HCT116 (cell line): Measurements from ENCODE around the gene POLR3GL. TPM values are rescaled to one million over a fixed set of nuclear protein-coding genes. Genes with fewer than 3 reads are reported as not detected.

Experiments used
- CBX3 ChIP-seq: IDR thresholded peaks from 2 replicates; pipeline ENCODE4 v1.6.1; 2012; ENCODE audit warnings: low read depth
- ELF1 ChIP-seq: IDR thresholded peaks from 2 replicates; pipeline ENCODE4 v1.6.1; 2012; ENCODE audit warnings: low read depth, borderline replicate concordance
- POLR2AphosphoS5 ChIP-seq: IDR thresholded peaks from 2 replicates; pipeline ENCODE4 v1.6.1; 2011; ENCODE audit warnings: mild to moderate bottlenecking, low read depth, low read length, moderate library complexity
- RAD21 ChIP-seq: IDR thresholded peaks from 2 replicates; pipeline ENCODE4 v1.6.1; 2012; ENCODE audit warnings: low read depth, mild to moderate bottlenecking
- SP1 ChIP-seq: IDR thresholded peaks from 2 replicates; pipeline ENCODE4 v1.6.1; 2012; ENCODE audit warnings: low read depth
- SRF ChIP-seq: IDR thresholded peaks from 2 replicates; pipeline ENCODE4 v1.6.1; 2012; ENCODE audit warnings: low read depth
- total RNA-seq: library from RNA; stranded (reverse); gene quantifications from one replicate; pipeline ENCODE4 v1.2.1, GENCODE V29; 2021; ENCODE audit not compliant: unreplicated experiment
- TF ChIP-seq, protein P1 (sequence below), 3 experiments: fragments of 200-600 bp in 1 of 3; sonication (generic) in 1 of 3; IDR thresholded peaks in 2 of 3; conservative IDR thresholded peaks in 1 of 3; 2 replicates each; pipeline ENCODE4 v1.5.1; 2012 to 2017; ENCODE audit warnings: low read depth in 2 of 3, low read length in 2 of 3, antibody characterized with exemption in 1 of 3, borderline replicate concordance in 1 of 3, control low read depth in 1 of 3, mild to moderate bottlenecking in 1 of 3, mixed read lengths in 1 of 3, mixed run types in 1 of 3, moderate library complexity in 1 of 3; ENCODE audit not compliant: insufficient read depth in 1 of 3
- TF ChIP-seq, protein P2 (sequence below): IDR thresholded peaks from 2 replicates; pipeline ENCODE4 v1.6.1; 2012; ENCODE audit warnings: low read depth
- TF ChIP-seq, protein P3 (sequence below): IDR thresholded peaks from 2 replicates; pipeline ENCODE4 v1.6.1; 2012

Gene POLR3GL
- total RNA-seq, 1 experiment from 2014 or later: 17.9 TPM

DNA sequence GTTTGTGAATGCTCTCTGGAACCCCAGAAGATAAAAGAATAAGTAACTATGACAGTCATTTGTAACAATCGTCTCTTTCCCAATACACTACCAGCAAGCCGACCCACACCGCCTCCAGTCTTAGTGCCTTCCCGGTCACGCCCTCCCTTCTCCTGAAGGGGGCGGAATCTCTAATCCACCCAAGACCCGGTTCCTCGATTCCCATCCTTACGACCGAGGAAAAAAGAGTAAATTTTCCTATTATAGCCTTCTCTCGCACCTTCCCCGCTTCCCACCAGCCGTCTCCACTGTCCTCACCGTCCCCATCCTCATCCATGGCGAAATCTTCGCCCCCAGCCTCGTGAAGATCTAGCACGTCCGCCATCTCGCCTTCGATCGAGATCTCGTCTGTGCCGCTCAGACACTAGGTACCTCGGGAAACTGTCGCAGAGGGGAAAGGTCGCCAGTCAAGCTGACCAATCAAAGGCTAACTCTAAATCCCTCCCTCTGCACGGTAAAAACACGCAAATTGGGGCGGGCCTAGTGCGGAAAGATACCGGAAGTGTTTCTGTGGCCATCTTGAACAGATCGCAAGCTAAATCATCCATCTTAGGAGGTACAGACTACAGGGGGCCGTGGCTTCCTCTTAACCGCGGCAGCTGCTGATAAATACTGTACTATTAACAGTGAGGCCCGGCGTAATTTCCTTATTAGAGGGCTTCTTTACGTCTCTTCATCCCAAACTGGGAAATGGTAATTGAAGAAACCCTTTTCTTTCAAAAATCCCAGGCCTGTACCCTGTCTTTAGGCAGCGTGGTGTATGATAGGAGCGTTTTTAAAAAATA lies 37.2 kb upstream of the POLR3GL start, which contains the start of gene RBM8A (continued):
- TF ChIP-seq, protein P1, sequence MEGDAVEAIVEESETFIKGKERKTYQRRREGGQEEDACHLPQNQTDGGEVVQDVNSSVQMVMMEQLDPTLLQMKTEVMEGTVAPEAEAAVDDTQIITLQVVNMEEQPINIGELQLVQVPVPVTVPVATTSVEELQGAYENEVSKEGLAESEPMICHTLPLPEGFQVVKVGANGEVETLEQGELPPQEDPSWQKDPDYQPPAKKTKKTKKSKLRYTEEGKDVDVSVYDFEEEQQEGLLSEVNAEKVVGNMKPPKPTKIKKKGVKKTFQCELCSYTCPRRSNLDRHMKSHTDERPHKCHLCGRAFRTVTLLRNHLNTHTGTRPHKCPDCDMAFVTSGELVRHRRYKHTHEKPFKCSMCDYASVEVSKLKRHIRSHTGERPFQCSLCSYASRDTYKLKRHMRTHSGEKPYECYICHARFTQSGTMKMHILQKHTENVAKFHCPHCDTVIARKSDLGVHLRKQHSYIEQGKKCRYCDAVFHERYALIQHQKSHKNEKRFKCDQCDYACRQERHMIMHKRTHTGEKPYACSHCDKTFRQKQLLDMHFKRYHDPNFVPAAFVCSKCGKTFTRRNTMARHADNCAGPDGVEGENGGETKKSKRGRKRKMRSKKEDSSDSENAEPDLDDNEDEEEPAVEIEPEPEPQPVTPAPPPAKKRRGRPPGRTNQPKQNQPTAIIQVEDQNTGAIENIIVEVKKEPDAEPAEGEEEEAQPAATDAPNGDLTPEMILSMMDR (IDR thresholded peaks at IDR 0.05 in 2 of 3, conservative IDR thresholded peaks at IDR 0.05 in 1 of 3; ENCODE audit: borderline replicate concordance in 1 of 3, insufficient read depth in 1 of 3, low read depth in 2 of 3, low read length in 2 of 3): peak; percentile 16 to 62 (median 59); a peak in 5 of 6 replicates
- 0 out of 2 replicates have a peak, but pooled peaks have one; percentile 53 for TF ChIP-seq CBX3
- TF ChIP-seq POLR2AphosphoS5: peak; percentile 92
- TF ChIP-seq SP1: peak; percentile 93
- TF ChIP-seq, protein P2, sequence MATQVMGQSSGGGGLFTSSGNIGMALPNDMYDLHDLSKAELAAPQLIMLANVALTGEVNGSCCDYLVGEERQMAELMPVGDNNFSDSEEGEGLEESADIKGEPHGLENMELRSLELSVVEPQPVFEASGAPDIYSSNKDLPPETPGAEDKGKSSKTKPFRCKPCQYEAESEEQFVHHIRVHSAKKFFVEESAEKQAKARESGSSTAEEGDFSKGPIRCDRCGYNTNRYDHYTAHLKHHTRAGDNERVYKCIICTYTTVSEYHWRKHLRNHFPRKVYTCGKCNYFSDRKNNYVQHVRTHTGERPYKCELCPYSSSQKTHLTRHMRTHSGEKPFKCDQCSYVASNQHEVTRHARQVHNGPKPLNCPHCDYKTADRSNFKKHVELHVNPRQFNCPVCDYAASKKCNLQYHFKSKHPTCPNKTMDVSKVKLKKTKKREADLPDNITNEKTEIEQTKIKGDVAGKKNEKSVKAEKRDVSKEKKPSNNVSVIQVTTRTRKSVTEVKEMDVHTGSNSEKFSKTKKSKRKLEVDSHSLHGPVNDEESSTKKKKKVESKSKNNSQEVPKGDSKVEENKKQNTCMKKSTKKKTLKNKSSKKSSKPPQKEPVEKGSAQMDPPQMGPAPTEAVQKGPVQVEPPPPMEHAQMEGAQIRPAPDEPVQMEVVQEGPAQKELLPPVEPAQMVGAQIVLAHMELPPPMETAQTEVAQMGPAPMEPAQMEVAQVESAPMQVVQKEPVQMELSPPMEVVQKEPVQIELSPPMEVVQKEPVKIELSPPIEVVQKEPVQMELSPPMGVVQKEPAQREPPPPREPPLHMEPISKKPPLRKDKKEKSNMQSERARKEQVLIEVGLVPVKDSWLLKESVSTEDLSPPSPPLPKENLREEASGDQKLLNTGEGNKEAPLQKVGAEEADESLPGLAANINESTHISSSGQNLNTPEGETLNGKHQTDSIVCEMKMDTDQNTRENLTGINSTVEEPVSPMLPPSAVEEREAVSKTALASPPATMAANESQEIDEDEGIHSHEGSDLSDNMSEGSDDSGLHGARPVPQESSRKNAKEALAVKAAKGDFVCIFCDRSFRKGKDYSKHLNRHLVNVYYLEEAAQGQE: no peak
- TF ChIP-seq RAD21: 0 out of 2 replicates have a peak, but pooled peaks have one; percentile 3
- peak; percentile 72; the same call in 1 of the 2 replicates for TF ChIP-seq SRF
- TF ChIP-seq, protein P3, sequence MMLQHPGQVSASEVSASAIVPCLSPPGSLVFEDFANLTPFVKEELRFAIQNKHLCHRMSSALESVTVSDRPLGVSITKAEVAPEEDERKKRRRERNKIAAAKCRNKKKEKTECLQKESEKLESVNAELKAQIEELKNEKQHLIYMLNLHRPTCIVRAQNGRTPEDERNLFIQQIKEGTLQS: no peak
- TF ChIP-seq ELF1: peak; percentile 86
